Effector memory CD8-positive, alpha-beta T cell (primary cell): Measurements from ENCODE around the gene LRRC3.

Source experiments
- ATAC-seq: fragments of 150-1000 bp; cut with Tn5 transposase; replicated peaks from 2 replicates; pipeline ENCODE4 v1.10.0; 2021; ENCODE audit warnings: mild to moderate bottlenecking, moderate library complexity
- DNase-seq, 3 experiments: peaks; one replicate each; pipeline ENCODE4 v3.0.0; 2021
- H3K27ac Mint-ChIP-seq, 2 donors: one replicate each; pipeline ENCODE4 v1.8.0; 2022; ENCODE audit warnings: mild to moderate bottlenecking in 2 of 2, mixed read lengths in 2 of 2, moderate library complexity in 2 of 2
- H3K27me3 Mint-ChIP-seq, 2 donors: one replicate each; pipeline ENCODE4 v1.8.0; 2022; ENCODE audit warnings: mixed read lengths in 2 of 2
- H3K36me3 Mint-ChIP-seq: one replicate; pipeline ENCODE4 v1.8.0; 2022; ENCODE audit warnings: mild to moderate bottlenecking, moderate library complexity, mixed read lengths; ENCODE audit not compliant: insufficient read depth
- H3K4me1 Mint-ChIP-seq, 2 donors: one replicate each; pipeline ENCODE4 v1.8.0; 2022; ENCODE audit warnings: low read depth in 2 of 2, mixed read lengths in 2 of 2
- H3K4me3 Mint-ChIP-seq, 2 donors: one replicate each; pipeline ENCODE4 v1.8.0; 2022; ENCODE audit warnings: mild to moderate bottlenecking in 2 of 2, mixed read lengths in 2 of 2, moderate library complexity in 2 of 2
- H3K9me3 Mint-ChIP-seq, 2 donors: one replicate each; pipeline ENCODE4 v1.8.0; 2022; ENCODE audit warnings: mixed read lengths in 2 of 2

LRRC3 gene

GRCh38 chr21:44510508-44511218 lies 55.4 kb downstream of the LRRC3 start:
- H3K4me3 Mint-ChIP-seq, result peak overlapping the region in 1 of 2 donors; percentile 35
- peaks cover 0 to 17% of the 10 kb centered on the region in 2 donors for H3K27me3 Mint-ChIP-seq
- H3K9me3 Mint-ChIP-seq, result no peaks in the 10 kb centered on the region
- no peak overlapping the region for H3K27ac Mint-ChIP-seq
- H3K36me3 Mint-ChIP-seq, result no peaks in the 10 kb centered on the region
- peak; percentile 81 to 86 (median 82) for DNase-seq
- H3K4me1 Mint-ChIP-seq, result peaks cover 2 to 3% of the 10 kb centered on the region in 2 donors
- ATAC-seq, result peak; percentile 98

- peaks cover 0 to 10% of the 10 kb centered on the region in 2 donors for H3K27me3 Mint-ChIP-seq
- no peaks in the 10 kb centered on the region for H3K9me3 Mint-ChIP-seq
- peak overlapping the region in 1 of 2 donors; percentile 35 for H3K4me3 Mint-ChIP-seq
- H3K4me1 Mint-ChIP-seq, result peaks cover 2 to 3% of the 10 kb centered on the region in 2 donors
- ATAC-seq (no peak), DNase-seq (no peak)
- H3K27ac Mint-ChIP-seq, result no peak overlapping the region
- H3K36me3 Mint-ChIP-seq, result no peaks in the 10 kb centered on the region
Measured at GRCh38 chr21:44511219-44511937, 56.1 kb downstream of the LRRC3 start.
